Measurements from ENCODE around the gene PPP1R18.

GRCh38 chr6:30685157-30686008, 1.1 kb downstream of the PPP1R18 start:
- TF ChIP-seq CTCF (IDR thresholded peaks at IDR 0.05; ENCODE audit: poor library complexity) (no peak), EZH2 (IDR thresholded peaks at IDR 0.05; ENCODE audit: borderline replicate concordance) (no peak)

All from hepatocyte (in vitro differentiated cells).